ENCODE data around the gene RSPRY1. TPM values are rescaled to one million over a fixed set of nuclear protein-coding genes. Genes with fewer than 3 reads are reported as not detected.

RSPRY1 gene
- total and polyA plus RNA-seq, 2 of the 8 experiments (the other 6 are each of a cell fraction or from before 2014, with no cell fraction given), result 11.5 to 32.5 TPM

GRCh38 chr16:57283214-57283958 is 97.3 kb downstream of the RSPRY1 start (continued):
- TF ChIP-seq CHD7 (IDR thresholded peaks at IDR 0.05; ENCODE audit: insufficient replicate concordance, low read length) (no peak), RNF2 (IDR thresholded peaks at IDR 0.05; ENCODE audit: borderline replicate concordance, low read depth, low read length, missing control alignments, poor library complexity, severe bottlenecking) (no peak), EP300 (IDR thresholded peaks at IDR 0.05; ENCODE audit: borderline replicate concordance in 1 of 2, low read depth in 2 of 2, low read length in 2 of 2) (no peak), GTF2F1 (IDR thresholded peaks at IDR 0.05; ENCODE audit: borderline replicate concordance, low read depth, low read length) (no peak), TAF7 (optimal IDR thresholded peaks at IDR 0.05; ENCODE audit: borderline replicate concordance, low read depth, low read length) (no peak), KDM5A (IDR thresholded peaks at IDR 0.05; ENCODE audit: low read length) (no peak), SIRT6 (IDR thresholded peaks at IDR 0.05; ENCODE audit: low read length) (no peak), JUN (IDR thresholded peaks at IDR 0.05; ENCODE audit: low read depth, low read length) (no peak), SUZ12 (IDR thresholded peaks at IDR 0.05; ENCODE audit: low read length) (no peak), POLR2AphosphoS5 (IDR thresholded peaks at IDR 0.05; ENCODE audit: low read depth, low read length) (no peak)

All from H1 (cell line).